HCT116 (cell line): ENCODE results near the gene HDLBP. TPM values are rescaled to one million over a fixed set of nuclear protein-coding genes. Genes with fewer than 3 reads are reported as not detected.

Experiments
- ATAC-seq: fragments of 200-7000 bp; cut with Tn5 transposase; 2 replicates; pipeline ENCODE4 v1.9.1; 2020; ENCODE audit warnings: mild to moderate bottlenecking, moderate library complexity
- BruUV-seq: library from RNA; stranded (reverse); fragments of 400-500 nt; replicated peaks from 2 replicates; lab custom pipeline; 2021; lab: Mats Ljungman, UMichigan
- CTCF ChIA-PET: fragments of 300-600 bp; sonication (Branson Sonifier 250); formaldehyde crosslinking; loops from one replicate; lab custom pipeline; 2021; ENCODE audit warnings: antibody characterized with exemption; lab: Charles Lee
- POLR2A ChIA-PET: fragments of 300-600, 350-600 bp; sonication (Branson Sonifier 250); formaldehyde crosslinking; loops from one replicate; lab custom pipeline; 2021; ENCODE audit warnings: antibody characterized with exemption; lab: Charles Lee
- RAD21 ChIA-PET, 2 experiments: fragments of 300-600 bp; sonication (Branson Sonifier 250); formaldehyde crosslinking; loops; one replicate each; lab custom pipeline; 2023; ENCODE audit warnings: low total read pairs in 2 of 2; ENCODE audit not compliant: uncharacterized antibody in 2 of 2, unreplicated experiment in 2 of 2, low non-redundant PET in 1 of 2; lab: Charles Lee
- DNase-seq: peaks from one replicate; pipeline ENCODE4 v3.0.0-alpha.2; 2010; ENCODE audit warnings: low read depth, low spot score
- H2AFZ ChIP-seq: fragments of 200-600 bp; shearing (Covaris generic), sonication (generic); 2 replicates; pipeline ENCODE4 v1.6.1; 2017; ENCODE audit warnings: low read depth, mixed run types, mixed read lengths, antibody characterized with exemption, low read length; ENCODE audit not compliant: poor library complexity, severe bottlenecking
- H3K27ac ChIP-seq: 2 replicates; pipeline ENCODE4 v1.5.1; 2012; ENCODE audit warnings: low read depth, low read length
- H3K27me3 ChIP-seq: fragments of 200-600 bp; sonication (generic); 2 replicates; pipeline ENCODE4 v1.6.1; 2016; ENCODE audit warnings: mixed run types, low read length, mixed read lengths; ENCODE audit not compliant: insufficient read depth
- H3K36me3 ChIP-seq, 2 experiments: fragments of 200-500 bp in 1 of 2; fragments of 200-600 bp in 1 of 2; sonication (Bioruptor generic) in 1 of 2; sonication (generic) in 1 of 2; 2 replicates each; pipeline versions ENCODE4 v1.5.1 to v1.6.1; 2014 to 2016; ENCODE audit warnings: low read length in 2 of 2, inconsistent platforms in 1 of 2, mixed read lengths in 1 of 2, mixed run types in 1 of 2; ENCODE audit not compliant: insufficient read depth in 2 of 2, control insufficient read depth in 1 of 2
- H3K4me1 ChIP-seq, 2 experiments: fragments of 200-600 bp in 1 of 2; sonication (generic) in 1 of 2; 2 replicates each; pipeline versions ENCODE4 v1.5.1 to v1.6.1; 2012 to 2017; ENCODE audit warnings: low read length in 2 of 2, inconsistent platforms in 1 of 2, mild to moderate bottlenecking in 1 of 2, mixed read lengths in 1 of 2, mixed run types in 1 of 2, moderate library complexity in 1 of 2; ENCODE audit not compliant: insufficient read depth in 2 of 2, control insufficient read depth in 1 of 2
- H3K4me2 ChIP-seq: fragments of 200-600 bp; sonication (generic); 2 replicates; pipeline ENCODE4 v1.6.1; 2017; ENCODE audit warnings: mixed run types, low read length, mixed read lengths
- H3K4me3 ChIP-seq, 2 experiments: fragments of 200-600 bp in 1 of 2; sonication (generic) in 1 of 2; replicated peaks in 1 of 2; 2 replicates each; pipeline ENCODE4 v1.5.1; 2011 to 2016; ENCODE audit warnings: low read length in 2 of 2, control low read depth in 1 of 2, low read depth in 1 of 2, mild to moderate bottlenecking in 1 of 2, mixed read lengths in 1 of 2, mixed run types in 1 of 2
- H3K79me2 ChIP-seq: fragments of 200-600 bp; sonication (generic); 2 replicates; pipeline ENCODE4 v1.6.1; 2017; ENCODE audit warnings: mild to moderate bottlenecking, mixed run types, low read length, moderate library complexity, mixed read lengths; ENCODE audit not compliant: insufficient read depth
- H3K9ac ChIP-seq: fragments of 200-600 bp; sonication (generic); 2 replicates; pipeline ENCODE4 v1.6.1; 2016; ENCODE audit warnings: low read length, mixed read lengths
- H3K9me2 ChIP-seq: fragments of 200-600 bp; sonication (generic), shearing (Covaris generic); 2 replicates; pipeline ENCODE4 v1.6.1; 2017; ENCODE audit warnings: mixed run types, mild to moderate bottlenecking, moderate library complexity; ENCODE audit not compliant: insufficient read depth
- H3K9me3 ChIP-seq, 2 experiments: fragments of 200-500 bp in 1 of 2; fragments of 200-600 bp in 1 of 2; sonication (Bioruptor generic) in 1 of 2; sonication (generic) in 1 of 2; 2 replicates each; pipeline ENCODE4 v1.6.1; 2014 to 2017; ENCODE audit warnings: low read length in 2 of 2, mixed read lengths in 2 of 2, inconsistent platforms in 1 of 2, low read depth in 1 of 2, mild to moderate bottlenecking in 1 of 2, mixed run types in 1 of 2, moderate library complexity in 1 of 2; ENCODE audit not compliant: control insufficient read depth in 1 of 2, insufficient read depth in 1 of 2
- H4K20me1 ChIP-seq: fragments of 200-600 bp; sonication (generic), shearing (Covaris generic); 2 replicates; pipeline ENCODE4 v1.6.1; 2017; ENCODE audit warnings: mixed run types, mild to moderate bottlenecking, moderate library complexity; ENCODE audit not compliant: insufficient read depth
- CTCF ChIP-seq, 3 experiments: fragments of 200-600 bp in 1 of 3; sonication (generic) in 1 of 3; IDR thresholded peaks in 2 of 3; conservative IDR thresholded peaks in 1 of 3; 2 replicates each; pipeline ENCODE4 v1.5.1; 2012 to 2017; ENCODE audit warnings: low read depth in 2 of 3, low read length in 2 of 3, antibody characterized with exemption in 1 of 3, borderline replicate concordance in 1 of 3, control low read depth in 1 of 3, mild to moderate bottlenecking in 1 of 3, mixed read lengths in 1 of 3, mixed run types in 1 of 3, moderate library complexity in 1 of 3; ENCODE audit not compliant: insufficient read depth in 1 of 3
- JUND ChIP-seq: IDR thresholded peaks from 2 replicates; pipeline ENCODE4 v1.6.1; 2012
- RAD21 ChIP-seq: IDR thresholded peaks from 2 replicates; pipeline ENCODE4 v1.6.1; 2012; ENCODE audit warnings: low read depth, mild to moderate bottlenecking
- SIN3A ChIP-seq: IDR thresholded peaks from 2 replicates; pipeline ENCODE4 v1.6.1; 2012; ENCODE audit warnings: low read depth
- SRF ChIP-seq: IDR thresholded peaks from 2 replicates; pipeline ENCODE4 v1.6.1; 2012; ENCODE audit warnings: low read depth
- YY1 ChIP-seq: IDR thresholded peaks from 2 replicates; pipeline ENCODE4 v1.6.1; 2011; ENCODE audit warnings: low read length, low read depth, moderate library complexity, mild to moderate bottlenecking; ENCODE audit not compliant: insufficient replicate concordance; ENCODE audit errors: extremely low read depth
- ZNF274 ChIP-seq: fragments of 200-500 bp; sonication (Bioruptor generic); IDR thresholded peaks from 2 replicates; pipeline ENCODE4 v1.6.1; 2014; ENCODE audit warnings: mild to moderate bottlenecking, low read depth, low read length, inconsistent platforms
- intact Hi-C: fragments of 100-400 bp; cut with micrococcal nuclease; formaldehyde crosslinking; loops from 2 replicates; pipeline ENCODE4 v1.10.0; 2022
- total RNA-seq: library from RNA; stranded (reverse); gene quantifications from one replicate; pipeline ENCODE4 v1.2.1, GENCODE V29; 2021; ENCODE audit not compliant: unreplicated experiment
- TF ChIP-seq, protein P1 (sequence below): IDR thresholded peaks from 2 replicates; pipeline ENCODE4 v1.6.1; 2012

HDLBP gene
- total RNA-seq, 1 experiment from 2014 or later = 462 TPM

DNA sequence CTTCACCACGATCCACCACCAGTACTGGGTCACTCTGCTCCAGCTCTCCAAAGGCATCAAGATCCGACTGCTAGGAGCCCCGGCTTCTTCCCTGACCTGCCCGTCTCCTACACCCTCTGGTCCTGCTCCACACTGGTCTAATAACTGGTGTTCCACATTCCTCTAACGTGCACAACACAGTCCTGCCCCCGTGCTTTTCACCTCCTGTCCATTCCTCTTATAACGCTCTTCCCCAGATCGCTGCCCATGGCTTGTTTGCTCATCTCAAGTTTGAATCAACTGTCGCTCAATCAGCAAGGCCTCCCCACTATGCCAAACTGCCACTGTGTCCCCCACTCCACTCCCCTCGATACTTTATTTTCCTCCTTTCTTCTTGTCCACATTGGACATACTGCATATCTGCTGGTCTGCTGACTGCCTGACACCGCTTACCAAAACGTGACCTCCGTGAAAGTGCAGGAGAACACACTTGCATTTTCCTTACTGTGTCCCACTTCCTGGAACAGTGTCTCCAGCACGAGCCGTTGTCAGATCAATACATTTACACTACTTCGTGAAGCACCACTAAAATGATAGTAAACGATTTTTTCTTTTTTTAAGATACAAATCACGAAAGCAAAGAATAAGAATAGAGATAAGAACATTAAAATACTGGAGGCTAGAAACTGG lies 6.5 kb downstream of the HDLBP start:
- no peak overlapping the region for H3K27ac ChIP-seq
- no peak overlapping the region for H3K4me3 ChIP-seq
- no TSS peak for BruUV-seq
- peaks cover 5 to 13% of the 10 kb centered on the region in 2 experiments; a peak in 3 of 4 replicates for H3K4me1 ChIP-seq
- no peak for TF ChIP-seq JUND
- no peak for TF ChIP-seq ZNF274
- TF ChIP-seq CTCF (IDR thresholded peaks at IDR 0.05 in 2 of 3, conservative IDR thresholded peaks at IDR 0.05 in 1 of 3; ENCODE audit: borderline replicate concordance in 1 of 3, insufficient read depth in 1 of 3, low read depth in 2 of 3, low read length in 2 of 3) = no peak
- TF ChIP-seq, protein P1, sequence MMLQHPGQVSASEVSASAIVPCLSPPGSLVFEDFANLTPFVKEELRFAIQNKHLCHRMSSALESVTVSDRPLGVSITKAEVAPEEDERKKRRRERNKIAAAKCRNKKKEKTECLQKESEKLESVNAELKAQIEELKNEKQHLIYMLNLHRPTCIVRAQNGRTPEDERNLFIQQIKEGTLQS = no peak
- no peak for TF ChIP-seq SRF
- no peak for TF ChIP-seq YY1
- TF ChIP-seq RAD21 = no peak
- no peak for TF ChIP-seq SIN3A
- RAD21 ChIA-PET = no interaction called here
- H3K4me2 ChIP-seq = no peak overlapping the region
- no peaks in the 10 kb centered on the region for H3K36me3 ChIP-seq
- H3K9me3 ChIP-seq = no peaks in the 10 kb centered on the region
- intact Hi-C loops = no loop called here
- no peak overlapping the region for H2AFZ ChIP-seq
- ATAC-seq (no peak), DNase-seq (no peak)
- peaks cover 32% of the 10 kb centered on the region; the same call in 1 of the 2 replicates for H4K20me1 ChIP-seq
- peaks cover 100% of the 10 kb centered on the region for H3K79me2 ChIP-seq
- H3K9me2 ChIP-seq = no peaks in the 10 kb centered on the region
- POLR2A ChIA-PET = no interaction called here
- CTCF ChIA-PET = no interaction called here
- no peak overlapping the region for H3K9ac ChIP-seq
- no peaks in the 10 kb centered on the region for H3K27me3 ChIP-seq
